HG02970 (cell line): ENCODE measurements around the gene ADCY10.
"Not testable (repeated sequence)": the region's sequence is repeated elsewhere in the genome, so short reads cannot be mapped to it uniquely, and the experiment has no call there.

ENCODE experiments used
- ATAC-seq: cut with Tn5 transposase; IDR thresholded peaks from one replicate; pipeline ENCODE4 v1.9.1; 2021; ENCODE audit warnings: mild to moderate bottlenecking, moderate library complexity, moderate number of reproducible peaks; ENCODE audit not compliant: unreplicated experiment, low FRiP score

Gene ADCY10

GRCh38 chr1:167820684-167821355 lies 93.1 kb downstream of the ADCY10 start:
- no peak for ATAC-seq

- ATAC-seq: no peak
Measured at GRCh38 chr1:167819849-167820683, 93.9 kb downstream of the ADCY10 start.

- no peak for ATAC-seq
Measured at GRCh38 chr1:167815650-167816049, 98.3 kb downstream of the ADCY10 start.

GRCh38 chr1:167812972-167813371 lies 101.0 kb downstream of the ADCY10 start:
- ATAC-seq: no peak

GRCh38 chr1:167808690-167809089 lies 105.2 kb downstream of the ADCY10 start:
- ATAC-seq: no peak

- no peak for ATAC-seq
Measured at GRCh38 chr1:167808104-167808503, 105.8 kb downstream of the ADCY10 start.

GRCh38 chr1:167806676-167807075 lies 107.3 kb downstream of the ADCY10 start:
- ATAC-seq: not testable (repeated sequence)

GRCh38 chr1:167806235-167806634 lies 107.7 kb downstream of the ADCY10 start:
- ATAC-seq: not testable (repeated sequence)

- no peak for ATAC-seq
Measured at GRCh38 chr1:167805041-167805556, 108.8 kb downstream of the ADCY10 start.

- peak; percentile 91 for ATAC-seq
Measured at GRCh38 chr1:167803358-167804207, 110.4 kb downstream of the ADCY10 start.

- ATAC-seq: no peak
Measured at GRCh38 chr1:167802235-167802634, 111.7 kb downstream of the ADCY10 start.

- ATAC-seq: no peak
Measured at GRCh38 chr1:167800251-167800650, 113.7 kb downstream of the ADCY10 start.

- no peak for ATAC-seq
Measured at GRCh38 chr1:167799747-167800146, 114.2 kb downstream of the ADCY10 start.

GRCh38 chr1:167798952-167799351 lies 115.0 kb downstream of the ADCY10 start:
- ATAC-seq: no peak

- ATAC-seq: no peak
Measured at GRCh38 chr1:167797015-167797414, 116.9 kb downstream of the ADCY10 start.

GRCh38 chr1:167795810-167796740 lies 117.9 kb downstream of the ADCY10 start:
- ATAC-seq: no peak

- ATAC-seq: no peak
Measured at GRCh38 chr1:167794043-167794442, 119.9 kb downstream of the ADCY10 start.

GRCh38 chr1:167792188-167792565 lies 121.8 kb downstream of the ADCY10 start:
- ATAC-seq: no peak

- ATAC-seq: no peak
Measured at GRCh38 chr1:167791281-167792187, 122.4 kb downstream of the ADCY10 start.
